ENCODE data around the gene TMCC1. TPM values are rescaled to one million over a fixed set of nuclear protein-coding genes. Genes with fewer than 3 reads are reported as not detected.
A peak's percentile ranks its signal among the peaks of the same experiment; 100 is the strongest.

Gene TMCC1
- total RNA-seq, 1 experiment from 2014 or later = 7.9 TPM

GRCh38 chr3:129820587-129820986, 72.9 kb downstream of the TMCC1 start:
- H3K4me1 ChIP-seq (replicated peaks) = no peaks in the 10 kb centered on the region
- H3K36me3 ChIP-seq = no peaks in the 10 kb centered on the region; the same call in 1 of the 2 replicates
- no peaks in the 10 kb centered on the region for H3K27me3 ChIP-seq (replicated peaks)
- DNase-seq (ENCODE audit: low read depth in 1 of 2, low spot score in 2 of 2) = no peak
- no peak overlapping the region for H3K4me3 ChIP-seq
- H3K27ac ChIP-seq = no peak overlapping the region
- no peaks in the 10 kb centered on the region for H3K9me3 ChIP-seq (replicated peaks)

- H3K4me3 ChIP-seq = no peak overlapping the region
- H3K9me3 ChIP-seq (replicated peaks) = no peaks in the 10 kb centered on the region
- H3K27me3 ChIP-seq (replicated peaks) = no peaks in the 10 kb centered on the region
- no peak overlapping the region for H3K27ac ChIP-seq
- no peak for DNase-seq (ENCODE audit: low read depth in 1 of 2, low spot score in 2 of 2)
- H3K36me3 ChIP-seq = no peaks in the 10 kb centered on the region
- H3K4me1 ChIP-seq (replicated peaks) = no peaks in the 10 kb centered on the region
Measured at GRCh38 chr3:129812589-129812988, 80.9 kb downstream of the TMCC1 start.

GRCh38 chr3:129809297-129809696, 84.2 kb downstream of the TMCC1 start:
- Histone ChIP-seq H3K9me3 (replicated peaks) (no peaks in the 10 kb centered on the region), H3K27ac (no peak overlapping the region), H3K4me3 (no peak overlapping the region), H3K36me3 (no peaks in the 10 kb centered on the region), H3K4me1 (replicated peaks) (no peaks in the 10 kb centered on the region), H3K27me3 (replicated peaks) (no peaks in the 10 kb centered on the region)
- DNase-seq (ENCODE audit: low read depth in 1 of 2, low spot score in 2 of 2) = no peak

- no peak overlapping the region for H3K27ac ChIP-seq
- H3K4me1 ChIP-seq (replicated peaks) = peaks cover 31% of the 10 kb centered on the region
- no peak for DNase-seq (ENCODE audit: low read depth in 1 of 2, low spot score in 2 of 2)
- H3K4me3 ChIP-seq = no peak overlapping the region
- no peaks in the 10 kb centered on the region for H3K36me3 ChIP-seq
- no peaks in the 10 kb centered on the region for H3K9me3 ChIP-seq (replicated peaks)
- H3K27me3 ChIP-seq (replicated peaks) = no peaks in the 10 kb centered on the region
Measured at GRCh38 chr3:129796146-129796545, 97.4 kb downstream of the TMCC1 start.

- Histone ChIP-seq H3K4me3 (no peak overlapping the region), H3K27me3 (replicated peaks) (no peaks in the 10 kb centered on the region), H3K9me3 (replicated peaks) (no peaks in the 10 kb centered on the region), H3K27ac (peak overlapping the region; percentile 38), H3K4me1 (replicated peaks) (peaks cover 31% of the 10 kb centered on the region), H3K36me3 (no peaks in the 10 kb centered on the region)
- peak; percentile 23 to 46 for DNase-seq (ENCODE audit: low read depth in 1 of 2, low spot score in 2 of 2)
Measured at GRCh38 chr3:129795186-129796010, 98.1 kb downstream of the TMCC1 start.

GRCh38 chr3:129794311-129795185, 99.0 kb downstream of the TMCC1 start:
- Histone ChIP-seq H3K36me3 (no peaks in the 10 kb centered on the region), H3K27ac (peak overlapping the region; percentile 38), H3K4me1 (replicated peaks) (peaks cover 31% of the 10 kb centered on the region), H3K4me3 (peak overlapping the region; percentile 11), H3K27me3 (replicated peaks) (no peaks in the 10 kb centered on the region), H3K9me3 (replicated peaks) (no peaks in the 10 kb centered on the region)
- DNase-seq (ENCODE audit: low read depth in 1 of 2, low spot score in 2 of 2) = peak; percentile 41 to 51

GRCh38 chr3:129793942-129794310, 99.6 kb downstream of the TMCC1 start:
- Histone ChIP-seq H3K9me3 (replicated peaks) (no peaks in the 10 kb centered on the region), H3K27me3 (replicated peaks) (no peaks in the 10 kb centered on the region), H3K4me1 (replicated peaks) (peaks cover 31% of the 10 kb centered on the region), H3K4me3 (no peak overlapping the region), H3K36me3 (no peaks in the 10 kb centered on the region), H3K27ac (0 out of 2 replicates have a peak overlapping the region, but pooled peaks have one; percentile 25)
- DNase-seq (ENCODE audit: low read depth in 1 of 2, low spot score in 2 of 2) = no peak

- DNase-seq (ENCODE audit: low read depth in 1 of 2, low spot score in 2 of 2) = peak in 1 of 2 experiments; percentile 10
- H3K9me3 ChIP-seq (replicated peaks) = no peaks in the 10 kb centered on the region
- H3K27me3 ChIP-seq (replicated peaks) = no peaks in the 10 kb centered on the region
- no peaks in the 10 kb centered on the region for H3K36me3 ChIP-seq
- H3K4me1 ChIP-seq (replicated peaks) = peaks cover 31% of the 10 kb centered on the region
- H3K27ac ChIP-seq = no peak overlapping the region
- no peak overlapping the region for H3K4me3 ChIP-seq
Measured at GRCh38 chr3:129793319-129793718, 100.2 kb downstream of the TMCC1 start.

GRCh38 chr3:129783470-129783869, 110.0 kb downstream of the TMCC1 start:
- Histone ChIP-seq H3K9me3 (replicated peaks) (no peaks in the 10 kb centered on the region), H3K27me3 (replicated peaks) (no peaks in the 10 kb centered on the region), H3K36me3 (no peaks in the 10 kb centered on the region), H3K4me1 (replicated peaks) (peaks cover 15% of the 10 kb centered on the region), H3K27ac (peak overlapping the region; percentile 33), H3K4me3 (no peak overlapping the region)
- peak in 1 of 2 experiments; percentile 42 for DNase-seq (ENCODE audit: low read depth in 1 of 2, low spot score in 2 of 2)

- Histone ChIP-seq H3K4me3 (no peak overlapping the region), H3K27me3 (replicated peaks) (no peaks in the 10 kb centered on the region), H3K36me3 (no peaks in the 10 kb centered on the region), H3K27ac (no peak overlapping the region), H3K9me3 (replicated peaks) (no peaks in the 10 kb centered on the region), H3K4me1 (replicated peaks) (peaks cover 26% of the 10 kb centered on the region)
- no peak for DNase-seq (ENCODE audit: low read depth in 1 of 2, low spot score in 2 of 2)
Measured at GRCh38 chr3:129778871-129779270, 114.6 kb downstream of the TMCC1 start.

- Histone ChIP-seq H3K36me3 (no peaks in the 10 kb centered on the region), H3K4me3 (no peak overlapping the region), H3K27me3 (replicated peaks) (no peaks in the 10 kb centered on the region), H3K9me3 (replicated peaks) (no peaks in the 10 kb centered on the region), H3K27ac (peak overlapping the region; percentile 22; the same call in 1 of the 2 replicates), H3K4me1 (replicated peaks) (peaks cover 22% of the 10 kb centered on the region)
- DNase-seq (ENCODE audit: low read depth in 1 of 2, low spot score in 2 of 2) = peak in 1 of 2 experiments; percentile 41
Measured at GRCh38 chr3:129777806-129778205, 115.7 kb downstream of the TMCC1 start.

- DNase-seq (ENCODE audit: low read depth in 1 of 2, low spot score in 2 of 2) = no peak
- Histone ChIP-seq H3K4me1 (replicated peaks) (peaks cover 19% of the 10 kb centered on the region), H3K4me3 (no peak overlapping the region), H3K27ac (no peak overlapping the region), H3K36me3 (no peaks in the 10 kb centered on the region), H3K9me3 (replicated peaks) (no peaks in the 10 kb centered on the region), H3K27me3 (replicated peaks) (no peaks in the 10 kb centered on the region)
Measured at GRCh38 chr3:129775870-129776269, 117.6 kb downstream of the TMCC1 start.

- Histone ChIP-seq H3K27me3 (replicated peaks) (no peaks in the 10 kb centered on the region), H3K36me3 (no peaks in the 10 kb centered on the region), H3K4me1 (replicated peaks) (peaks cover 19% of the 10 kb centered on the region), H3K4me3 (no peak overlapping the region), H3K9me3 (replicated peaks) (no peaks in the 10 kb centered on the region), H3K27ac (no peak overlapping the region)
- DNase-seq (ENCODE audit: low read depth in 1 of 2, low spot score in 2 of 2) = no peak
Measured at GRCh38 chr3:129773691-129774663, 119.5 kb downstream of the TMCC1 start.

All from SJSA1 (cell line).